A549 treated with GW870086 at 1 μM for 4 hours (cell line): ENCODE data around the gene KLF13. TPM values are rescaled to one million over a fixed set of nuclear protein-coding genes. Genes with fewer than 3 reads are reported as not detected.

Experiments
- total RNA-seq: library from RNA; stranded (reverse); fragments of 200-300 nt; extraction: Qiagen RNA extraction; gene quantifications from 5 replicates; pipeline ENCODE4 v1.2.3, GENCODE V29; 2022; ENCODE audit warnings: low read depth

The KLF13 gene
- 89.6 to 118 TPM (median 113 TPM) in 5 replicates for total RNA-seq

GRCh38 chr15:31326156-31326874 is at the start of gene KLF13:
Gene KLF13, plus strand, starts transcription at chr15:31326835. Its CDS starts 378 bp downstream, at chr15:31327213.

Other genes with a start within 250 kb of the KLF13 start
- not detected in 5 replicates for gene TRPM1, start 225.1 kb upstream of the KLF13 start, total RNA-seq